Measurements from ENCODE around the gene ERRFI1. TPM values are rescaled to one million over a fixed set of nuclear protein-coding genes. Genes with fewer than 3 reads are reported as not detected.

ERRFI1 gene
- polyA plus RNA-seq, 3 donors: 0.08 to 1.5 (median 0.28) TPM

GRCh38 chr1:8013399-8013798 lies 12.7 kb downstream of the ERRFI1 start:
- H3K36me3 ChIP-seq (replicated peaks in 1 of 2; ENCODE audit: control insufficient read depth in 1 of 2, insufficient read depth in 2 of 2, low read length in 2 of 2): no peaks in the 10 kb centered on the region
- no peaks in the 10 kb centered on the region for H4K20me1 ChIP-seq (ENCODE audit: insufficient read depth, low read length)

GRCh38 chr1:8012955-8013354 lies 13.2 kb downstream of the ERRFI1 start:
- Histone ChIP-seq H3K9ac (ENCODE audit: insufficient read depth, low read length, poor library complexity, severe bottlenecking) (no peak overlapping the region), H2AFZ (ENCODE audit: insufficient read depth, low read depth, low read length, poor library complexity, severe bottlenecking) (no peak overlapping the region), H3K27me3 (ENCODE audit: control insufficient read depth in 2 of 2, insufficient read depth in 2 of 2, low read length in 2 of 2) (peaks cover 13 to 15% of the 10 kb centered on the region in 2 donors), H3K4me1 (ENCODE audit: control insufficient read depth in 1 of 2, insufficient read depth in 2 of 2, low read length in 2 of 2) (no peaks in the 10 kb centered on the region), H3K36me3 (replicated peaks in 1 of 2; ENCODE audit: control insufficient read depth in 1 of 2, insufficient read depth in 2 of 2, low read length in 2 of 2) (no peaks in the 10 kb centered on the region), H3K4me2 (replicated peaks; ENCODE audit: extremely low read depth, low read length, poor library complexity, severe bottlenecking) (no peak overlapping the region), H4K20me1 (ENCODE audit: insufficient read depth, low read length) (no peaks in the 10 kb centered on the region), H3K9me3 (replicated peaks in 1 of 2; ENCODE audit: control insufficient read depth in 1 of 2, insufficient read depth in 1 of 2, low read length in 2 of 2) (no peaks in the 10 kb centered on the region), H3K4me3 (replicated peaks in 1 of 3; ENCODE audit: low read depth in 2 of 3, low read length in 3 of 3) (no peak overlapping the region), H3K27ac (ENCODE audit: low read depth in 1 of 2, low read length in 2 of 2) (no peak overlapping the region), H3K79me2 (ENCODE audit: insufficient read depth, low read length) (no peaks in the 10 kb centered on the region)
- 100% methylated on average over 4 of the region's 4 CpGs for WGBS (ENCODE audit: insufficient coverage)
- intact Hi-C loops (cut with micrococcal nuclease): no loop called here
- Mint-ChIP-seq H3K27me3 (ENCODE audit: low read depth in 3 of 3) (peaks cover 6 to 11% (median 7%) of the 10 kb centered on the region in 3 donors), H3K36me3 (no peaks in the 10 kb centered on the region), H3K27ac (no peak overlapping the region), H3K4me1 (peaks cover 8% of the 10 kb centered on the region), H3K4me3 (no peak overlapping the region), H3K9me3 (no peaks in the 10 kb centered on the region)
- TF ChIP-seq CTCF (IDR thresholded peaks at IDR 0.05): no peak
- DNase-seq: no peak

More at GRCh38 chr1:8013399-8013798, 12.7 kb downstream of the ERRFI1 start:
- Mint-ChIP-seq H3K4me1 (peaks cover 8% of the 10 kb centered on the region), H3K9me3 (no peaks in the 10 kb centered on the region), H3K27ac (peak overlapping the region in 1 of 7 donors; percentile 32), H3K27me3 (ENCODE audit: low read depth in 3 of 3) (peaks cover 7 to 12% (median 7%) of the 10 kb centered on the region in 3 donors), H3K4me3 (no peak overlapping the region), H3K36me3 (no peaks in the 10 kb centered on the region)
- H3K4me2 ChIP-seq (replicated peaks; ENCODE audit: extremely low read depth, low read length, poor library complexity, severe bottlenecking): no peak overlapping the region
- no peaks in the 10 kb centered on the region for H3K4me1 ChIP-seq (ENCODE audit: control insufficient read depth in 1 of 2, insufficient read depth in 2 of 2, low read length in 2 of 2)
- H3K4me3 ChIP-seq (replicated peaks in 1 of 3; ENCODE audit: low read depth in 2 of 3, low read length in 3 of 3): no peak overlapping the region
- H3K9ac ChIP-seq (ENCODE audit: insufficient read depth, low read length, poor library complexity, severe bottlenecking): no peak overlapping the region
- TF ChIP-seq CTCF (IDR thresholded peaks at IDR 0.05): no peak
- no peak for DNase-seq
- H3K9me3 ChIP-seq (replicated peaks in 1 of 2; ENCODE audit: control insufficient read depth in 1 of 2, insufficient read depth in 1 of 2, low read length in 2 of 2): no peaks in the 10 kb centered on the region
- no peak overlapping the region for H2AFZ ChIP-seq (ENCODE audit: insufficient read depth, low read depth, low read length, poor library complexity, severe bottlenecking)
- H3K27me3 ChIP-seq (ENCODE audit: control insufficient read depth in 2 of 2, insufficient read depth in 2 of 2, low read length in 2 of 2): peaks cover 13 to 15% of the 10 kb centered on the region in 2 donors
- no peaks in the 10 kb centered on the region for H3K79me2 ChIP-seq (ENCODE audit: insufficient read depth, low read length)
- 97% methylated on average over 8 of the region's 11 CpGs for WGBS (ENCODE audit: insufficient coverage)
- H3K27ac ChIP-seq (ENCODE audit: low read depth in 1 of 2, low read length in 2 of 2): no peak overlapping the region
- intact Hi-C loops (cut with micrococcal nuclease): no loop called here
